Uterus (tissue), 2 donors: ENCODE measurements around the gene TMEM237.

Experiments
- POLR2A ChIP-seq, 2 donors: fragments of 450-650 bp; IDR thresholded peaks; one replicate each; pipeline ENCODE4 v1.6.1; 2016; ENCODE audit warnings: antibody characterized with exemption in 2 of 2, mild to moderate bottlenecking in 1 of 2, moderate library complexity in 1 of 2
- TF ChIP-seq, protein P1 (sequence below), 4 experiments: fragments of 200-600 bp in 2 of 4; fragments of 450-650 bp in 2 of 4; sonication (generic) in 2 of 4; IDR thresholded peaks; one replicate each; pipeline ENCODE4 v1.5.1; 2016 to 2019; ENCODE audit warnings: antibody characterized with exemption in 4 of 4, mild to moderate bottlenecking in 2 of 4, moderate library complexity in 1 of 4

DNA sequence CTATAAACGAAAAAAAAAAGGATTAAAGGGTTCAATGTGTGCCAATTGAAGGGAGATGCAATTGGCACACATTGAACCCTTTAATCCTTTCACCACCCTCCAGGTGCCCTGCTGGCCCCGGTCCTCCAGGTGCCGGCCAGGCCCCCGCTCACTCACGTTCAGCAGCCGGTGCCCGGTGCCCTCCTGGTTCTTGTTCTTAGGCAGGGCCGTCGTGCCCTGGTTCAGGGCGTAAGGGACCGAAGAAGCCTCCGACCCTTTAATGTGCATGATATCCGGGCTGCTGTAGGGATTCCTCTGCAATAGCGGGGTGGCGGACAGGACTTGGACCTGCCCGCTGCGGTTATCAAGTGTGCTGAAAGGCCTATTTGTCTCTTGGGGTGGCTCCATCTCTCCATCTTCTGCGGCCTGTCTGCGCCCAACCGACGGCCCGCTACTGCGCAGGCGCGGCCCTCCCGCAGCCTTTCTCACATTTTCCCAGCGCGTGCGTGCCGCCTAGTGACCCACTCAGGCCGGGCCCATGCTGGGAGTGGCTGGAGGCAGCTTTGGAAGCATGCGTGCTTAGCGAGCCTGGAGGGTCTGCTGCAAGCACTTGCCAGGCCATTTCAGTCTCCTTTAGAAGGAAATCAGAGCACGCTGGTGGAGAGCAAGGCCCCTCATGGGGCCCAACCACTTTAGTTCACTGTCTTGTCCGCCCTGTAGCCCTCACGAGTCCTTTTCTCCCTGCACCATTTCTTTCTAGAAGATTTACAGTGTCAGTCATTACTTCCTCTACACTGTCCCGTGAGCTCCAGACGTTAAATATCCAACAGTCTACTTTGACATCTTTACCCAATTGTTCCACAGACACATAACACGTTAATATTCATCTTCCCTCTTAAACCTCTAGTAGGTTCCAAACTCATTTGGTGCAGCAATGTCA lies 24.3 kb downstream of the TMEM237 start:
- no peak for TF ChIP-seq POLR2A (IDR thresholded peaks at IDR 0.05)
- TF ChIP-seq, protein P1, sequence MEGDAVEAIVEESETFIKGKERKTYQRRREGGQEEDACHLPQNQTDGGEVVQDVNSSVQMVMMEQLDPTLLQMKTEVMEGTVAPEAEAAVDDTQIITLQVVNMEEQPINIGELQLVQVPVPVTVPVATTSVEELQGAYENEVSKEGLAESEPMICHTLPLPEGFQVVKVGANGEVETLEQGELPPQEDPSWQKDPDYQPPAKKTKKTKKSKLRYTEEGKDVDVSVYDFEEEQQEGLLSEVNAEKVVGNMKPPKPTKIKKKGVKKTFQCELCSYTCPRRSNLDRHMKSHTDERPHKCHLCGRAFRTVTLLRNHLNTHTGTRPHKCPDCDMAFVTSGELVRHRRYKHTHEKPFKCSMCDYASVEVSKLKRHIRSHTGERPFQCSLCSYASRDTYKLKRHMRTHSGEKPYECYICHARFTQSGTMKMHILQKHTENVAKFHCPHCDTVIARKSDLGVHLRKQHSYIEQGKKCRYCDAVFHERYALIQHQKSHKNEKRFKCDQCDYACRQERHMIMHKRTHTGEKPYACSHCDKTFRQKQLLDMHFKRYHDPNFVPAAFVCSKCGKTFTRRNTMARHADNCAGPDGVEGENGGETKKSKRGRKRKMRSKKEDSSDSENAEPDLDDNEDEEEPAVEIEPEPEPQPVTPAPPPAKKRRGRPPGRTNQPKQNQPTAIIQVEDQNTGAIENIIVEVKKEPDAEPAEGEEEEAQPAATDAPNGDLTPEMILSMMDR (IDR thresholded peaks at IDR 0.05), result peak; percentile 25 to 53 (median 46)
